ENCODE measurements around the gene MINDY3.

Gene MINDY3

GRCh38 chr10:15864419-15864818, 4.1 kb upstream of the MINDY3 start:
- no peak overlapping the region for H4K8ac ChIP-seq (ENCODE audit: low read depth, low read length)
- 100% methylated on average over 2 of the region's 2 CpGs for WGBS (ENCODE audit: extremely low coverage, insufficient coverage, insufficient read length)

GRCh38 chr10:15863733-15864132, 3.4 kb upstream of the MINDY3 start:
- Histone ChIP-seq H2BK120ac (ENCODE audit: insufficient read depth, low read length, poor library complexity) (no peak overlapping the region), H3K4me1 (ENCODE audit: control insufficient read depth in 1 of 2, insufficient read depth in 2 of 2, low read length in 2 of 2) (peaks cover 0 to 2% of the 10 kb centered on the region in 2 experiments), H2BK12ac (ENCODE audit: low read length) (no peak overlapping the region), H2BK5ac (ENCODE audit: low read depth, low read length, poor library complexity) (no peak overlapping the region), H3K14ac (ENCODE audit: low read length) (no peak overlapping the region), H2AFZ (ENCODE audit: insufficient read depth, low read length, poor library complexity) (no peak overlapping the region), H3K23ac (ENCODE audit: low read length) (no peak overlapping the region), H4K8ac (ENCODE audit: low read depth, low read length) (no peak overlapping the region), H3K4me2 (ENCODE audit: low read length) (no peak overlapping the region), H3K9ac (ENCODE audit: low read length) (no peak overlapping the region), H3K79me1 (ENCODE audit: low read length) (peaks cover 4% of the 10 kb centered on the region), H3K4ac (ENCODE audit: low read depth, low read length) (no peak overlapping the region), H4K91ac (ENCODE audit: low read depth, low read length) (no peak overlapping the region), H4K12ac (ENCODE audit: low read depth, low read length) (no peak overlapping the region), H2AK5ac (ENCODE audit: low read length) (no peak overlapping the region), H3K27me3 (ENCODE audit: insufficient read depth, low read length) (no peaks in the 10 kb centered on the region), H3K36me3 (ENCODE audit: control insufficient read depth in 1 of 2, insufficient read depth in 2 of 2, low read length in 2 of 2) (no peaks in the 10 kb centered on the region), H3K4me3 (ENCODE audit: low read depth, low read length) (no peak overlapping the region), H3K9me3 (ENCODE audit: insufficient read depth, low read depth, low read length) (peaks cover 2% of the 10 kb centered on the region), H3K18ac (ENCODE audit: low read length) (no peak overlapping the region), H3K27ac (ENCODE audit: low read depth, low read length) (no peak overlapping the region), H3K79me2 (ENCODE audit: control insufficient read depth, insufficient read depth, low read length, poor library complexity) (peaks cover 3% of the 10 kb centered on the region)
- DNase-seq = no peak

More at GRCh38 chr10:15864419-15864818, 4.1 kb upstream of the MINDY3 start:
- no peak overlapping the region for H3K18ac ChIP-seq (ENCODE audit: low read length)
- no peak overlapping the region for H3K23ac ChIP-seq (ENCODE audit: low read length)
- peaks cover 4% of the 10 kb centered on the region for H3K79me1 ChIP-seq (ENCODE audit: low read length)
- no peak overlapping the region for H2AFZ ChIP-seq (ENCODE audit: insufficient read depth, low read length, poor library complexity)
- no peak overlapping the region for H2AK5ac ChIP-seq (ENCODE audit: low read length)
- H2BK120ac ChIP-seq (ENCODE audit: insufficient read depth, low read length, poor library complexity) = no peak overlapping the region
- H2BK5ac ChIP-seq (ENCODE audit: low read depth, low read length, poor library complexity) = no peak overlapping the region
- H3K9me3 ChIP-seq (ENCODE audit: insufficient read depth, low read depth, low read length) = peaks cover 2% of the 10 kb centered on the region
- no peak overlapping the region for H3K9ac ChIP-seq (ENCODE audit: low read length)
- peaks cover 3% of the 10 kb centered on the region for H3K79me2 ChIP-seq (ENCODE audit: control insufficient read depth, insufficient read depth, low read length, poor library complexity)
- DNase-seq = no peak
- H3K4me3 ChIP-seq (ENCODE audit: low read depth, low read length) = no peak overlapping the region
- H4K91ac ChIP-seq (ENCODE audit: low read depth, low read length) = no peak overlapping the region
- peaks cover 0 to 2% of the 10 kb centered on the region in 2 experiments for H3K4me1 ChIP-seq (ENCODE audit: control insufficient read depth in 1 of 2, insufficient read depth in 2 of 2, low read length in 2 of 2)
- no peaks in the 10 kb centered on the region for H3K36me3 ChIP-seq (ENCODE audit: control insufficient read depth in 1 of 2, insufficient read depth in 2 of 2, low read length in 2 of 2)
- H3K27me3 ChIP-seq (ENCODE audit: insufficient read depth, low read length) = no peaks in the 10 kb centered on the region
- H4K12ac ChIP-seq (ENCODE audit: low read depth, low read length) = no peak overlapping the region
- H3K4me2 ChIP-seq (ENCODE audit: low read length) = no peak overlapping the region
- no peak overlapping the region for H3K4ac ChIP-seq (ENCODE audit: low read depth, low read length)
- no peak overlapping the region for H3K27ac ChIP-seq (ENCODE audit: low read depth, low read length)
- H2BK12ac ChIP-seq (ENCODE audit: low read length) = no peak overlapping the region
- H3K14ac ChIP-seq (ENCODE audit: low read length) = no peak overlapping the region

GRCh38 chr10:15863323-15863722, 3.0 kb upstream of the MINDY3 start:
- H2AFZ ChIP-seq (ENCODE audit: insufficient read depth, low read length, poor library complexity) = no peak overlapping the region
- H3K4ac ChIP-seq (ENCODE audit: low read depth, low read length) = no peak overlapping the region
- H3K14ac ChIP-seq (ENCODE audit: low read length) = no peak overlapping the region
- no CpG with 5 or more reads among the region's 1 CpG for WGBS (ENCODE audit: extremely low coverage, insufficient coverage, insufficient read length)
- no peak overlapping the region for H3K23ac ChIP-seq (ENCODE audit: low read length)
- no peaks in the 10 kb centered on the region for H3K27me3 ChIP-seq (ENCODE audit: insufficient read depth, low read length)
- no peak overlapping the region for H3K9ac ChIP-seq (ENCODE audit: low read length)
- no peak overlapping the region for H2BK5ac ChIP-seq (ENCODE audit: low read depth, low read length, poor library complexity)
- H3K4me1 ChIP-seq (ENCODE audit: control insufficient read depth in 1 of 2, insufficient read depth in 2 of 2, low read length in 2 of 2) = peaks cover 0 to 2% of the 10 kb centered on the region in 2 experiments
- H2BK12ac ChIP-seq (ENCODE audit: low read length) = no peak overlapping the region
- H3K9me3 ChIP-seq (ENCODE audit: insufficient read depth, low read depth, low read length) = peaks cover 2% of the 10 kb centered on the region
- H4K12ac ChIP-seq (ENCODE audit: low read depth, low read length) = no peak overlapping the region
- H3K36me3 ChIP-seq (ENCODE audit: control insufficient read depth in 1 of 2, insufficient read depth in 2 of 2, low read length in 2 of 2) = no peaks in the 10 kb centered on the region
- H4K91ac ChIP-seq (ENCODE audit: low read depth, low read length) = no peak overlapping the region
- H3K18ac ChIP-seq (ENCODE audit: low read length) = no peak overlapping the region
- no peak overlapping the region for H3K4me3 ChIP-seq (ENCODE audit: low read depth, low read length)
- no peak overlapping the region for H3K4me2 ChIP-seq (ENCODE audit: low read length)
- peaks cover 4% of the 10 kb centered on the region for H3K79me1 ChIP-seq (ENCODE audit: low read length)
- H3K79me2 ChIP-seq (ENCODE audit: control insufficient read depth, insufficient read depth, low read length, poor library complexity) = peaks cover 3% of the 10 kb centered on the region
- no peak overlapping the region for H2BK120ac ChIP-seq (ENCODE audit: insufficient read depth, low read length, poor library complexity)
- no peak overlapping the region for H2AK5ac ChIP-seq (ENCODE audit: low read length)
- DNase-seq = no peak
- no peak overlapping the region for H4K8ac ChIP-seq (ENCODE audit: low read depth, low read length)
- no peak overlapping the region for H3K27ac ChIP-seq (ENCODE audit: low read depth, low read length)

GRCh38 chr10:15860692-15861201, 440 bp upstream of the MINDY3 start:
- Histone ChIP-seq H3K4me2 (ENCODE audit: low read length) (peak overlapping the region; percentile 94), H2BK120ac (ENCODE audit: insufficient read depth, low read length, poor library complexity) (no peak overlapping the region), H3K4ac (ENCODE audit: low read depth, low read length) (no peak overlapping the region), H2AK5ac (ENCODE audit: low read length) (no peak overlapping the region), H3K9ac (ENCODE audit: low read length) (no peak overlapping the region), H3K4me1 (ENCODE audit: control insufficient read depth in 1 of 2, insufficient read depth in 2 of 2, low read length in 2 of 2) (peaks cover 0 to 2% of the 10 kb centered on the region in 2 experiments), H4K91ac (ENCODE audit: low read depth, low read length) (peak overlapping the region; percentile 25), H3K36me3 (ENCODE audit: control insufficient read depth in 1 of 2, insufficient read depth in 2 of 2, low read length in 2 of 2) (no peaks in the 10 kb centered on the region), H3K9me3 (ENCODE audit: insufficient read depth, low read depth, low read length) (peaks cover 2% of the 10 kb centered on the region), H2BK5ac (ENCODE audit: low read depth, low read length, poor library complexity) (no peak overlapping the region), H3K27me3 (ENCODE audit: insufficient read depth, low read length) (no peaks in the 10 kb centered on the region), H2BK12ac (ENCODE audit: low read length) (no peak overlapping the region), H3K4me3 (ENCODE audit: low read depth, low read length) (peak overlapping the region; percentile 65), H4K12ac (ENCODE audit: low read depth, low read length) (peak overlapping the region; percentile 93), H3K79me1 (ENCODE audit: low read length) (peaks cover 4% of the 10 kb centered on the region), H3K18ac (ENCODE audit: low read length) (no peak overlapping the region), H4K8ac (ENCODE audit: low read depth, low read length) (peak overlapping the region; percentile 88), H2AFZ (ENCODE audit: insufficient read depth, low read length, poor library complexity) (peak overlapping the region; percentile 82), H3K27ac (ENCODE audit: low read depth, low read length) (no peak overlapping the region), H3K23ac (ENCODE audit: low read length) (no peak overlapping the region), H3K79me2 (ENCODE audit: control insufficient read depth, insufficient read depth, low read length, poor library complexity) (peaks cover 3% of the 10 kb centered on the region), H3K14ac (ENCODE audit: low read length) (no peak overlapping the region)
- no CpG with 5 or more reads among the region's 8 CpGs for WGBS (ENCODE audit: extremely low coverage, insufficient coverage, insufficient read length)
- no peak for DNase-seq
